Measurements from ENCODE around the gene KCNK13.

The KCNK13 gene

DNA sequence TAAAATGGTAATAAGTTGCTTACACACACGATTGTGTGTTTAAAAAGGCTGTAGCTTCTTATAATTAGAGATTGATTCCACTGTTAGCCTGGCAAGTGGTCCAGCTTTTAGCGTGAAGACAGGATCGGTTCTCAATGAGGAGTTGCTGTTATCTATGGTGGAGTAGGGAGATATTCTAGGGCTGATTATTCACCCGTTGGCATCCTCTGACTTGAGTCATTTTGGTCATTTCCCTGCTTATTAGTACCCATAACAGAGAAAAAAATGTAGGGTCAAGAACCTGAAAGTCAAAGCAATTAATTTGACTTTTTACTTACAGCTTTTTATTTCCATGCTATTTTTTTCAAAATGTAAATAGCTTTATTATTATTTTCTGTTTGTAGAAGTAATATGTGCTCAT lies 76.0 kb downstream of the KCNK13 start:
- DNase-seq = no peak

DNA sequence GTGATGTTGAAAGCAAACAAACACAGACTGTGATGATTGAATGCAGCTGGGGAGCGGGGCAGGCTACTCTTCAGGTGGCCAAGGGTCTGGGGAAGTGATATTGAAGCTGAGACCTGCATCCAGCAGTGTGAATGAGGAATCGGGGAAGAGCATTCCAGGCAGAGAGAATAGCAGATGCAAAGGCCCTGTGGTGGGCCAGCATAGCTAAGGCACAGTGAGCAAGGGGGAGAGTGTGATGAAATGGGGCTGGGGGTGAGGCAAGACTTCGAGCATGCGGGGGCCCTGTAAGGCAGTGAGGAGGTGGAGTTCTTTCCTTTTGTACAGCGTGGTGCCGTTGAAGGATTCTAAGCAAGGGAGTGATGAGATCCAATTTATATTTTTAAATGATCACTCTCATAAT lies 77.4 kb downstream of the KCNK13 start:
- DNase-seq = no peak

DNA sequence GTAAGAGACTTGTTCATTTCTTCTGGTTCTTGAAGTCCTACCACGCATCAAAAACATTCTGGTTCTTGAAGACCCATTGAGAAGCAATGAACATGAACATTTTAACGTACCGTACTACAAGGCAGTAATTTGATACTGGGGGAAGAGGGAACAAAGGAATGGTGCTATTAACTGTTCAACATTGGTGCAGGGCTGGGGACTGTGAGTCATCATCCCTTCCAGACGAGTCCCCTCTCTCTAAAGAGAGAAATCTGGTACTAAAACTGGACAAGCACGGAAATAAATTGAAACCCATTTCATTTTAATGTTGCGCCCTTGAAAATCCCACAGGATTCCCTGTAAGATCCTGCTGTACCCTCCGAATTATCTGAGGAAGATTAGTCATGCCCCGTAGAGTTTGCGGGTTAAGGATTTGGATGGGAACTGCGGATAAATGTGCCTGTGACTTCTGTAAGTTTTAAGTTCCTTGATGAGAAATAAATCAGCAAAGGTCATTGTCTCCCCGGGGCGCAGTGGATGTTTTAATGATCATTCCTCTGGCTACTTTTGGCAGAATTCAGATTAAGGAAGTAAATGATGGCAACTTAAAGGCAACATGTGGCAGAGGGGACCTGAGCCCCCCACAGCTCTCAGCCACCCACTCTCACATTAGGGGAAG lies 78.6 kb downstream of the KCNK13 start:
- DNase-seq = no peak

DNA sequence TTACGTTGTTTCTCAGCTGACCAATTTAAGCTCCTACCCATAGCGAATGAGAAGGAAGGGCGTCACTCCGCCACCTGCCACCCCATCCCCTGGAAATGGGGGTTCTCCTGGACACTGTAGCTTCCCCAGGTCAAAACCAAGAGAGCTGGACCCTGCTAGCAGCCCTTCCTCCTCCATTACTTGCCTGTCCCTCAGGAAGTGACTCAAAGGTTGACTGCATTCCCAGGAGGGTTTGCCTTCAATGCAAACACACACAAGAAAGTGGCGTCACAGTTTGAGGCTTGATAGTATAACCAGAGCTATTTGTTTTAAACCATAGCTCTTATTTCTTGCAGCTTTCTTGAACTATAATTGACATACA lies 79.1 kb downstream of the KCNK13 start:
- no peak for DNase-seq

DNA sequence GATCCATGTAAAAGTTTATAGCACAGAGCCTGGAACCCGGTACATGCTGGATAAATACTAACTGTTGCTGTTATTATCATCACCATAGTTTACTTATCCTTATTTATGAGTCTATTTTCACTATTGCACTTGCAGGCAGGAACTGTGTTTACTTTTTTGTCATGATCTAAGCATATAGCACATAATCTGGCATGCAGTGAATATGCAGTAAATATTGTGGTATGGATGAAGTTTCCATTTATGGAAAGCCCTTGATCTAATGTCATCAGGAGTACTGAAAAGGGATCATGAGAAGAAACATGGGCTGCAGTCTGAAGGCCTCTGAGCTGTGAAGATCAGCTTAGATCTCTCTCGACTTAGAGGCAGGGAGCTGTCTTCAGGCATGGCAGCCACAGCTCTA lies 91.6 kb downstream of the KCNK13 start:
- no peak for DNase-seq

DNA sequence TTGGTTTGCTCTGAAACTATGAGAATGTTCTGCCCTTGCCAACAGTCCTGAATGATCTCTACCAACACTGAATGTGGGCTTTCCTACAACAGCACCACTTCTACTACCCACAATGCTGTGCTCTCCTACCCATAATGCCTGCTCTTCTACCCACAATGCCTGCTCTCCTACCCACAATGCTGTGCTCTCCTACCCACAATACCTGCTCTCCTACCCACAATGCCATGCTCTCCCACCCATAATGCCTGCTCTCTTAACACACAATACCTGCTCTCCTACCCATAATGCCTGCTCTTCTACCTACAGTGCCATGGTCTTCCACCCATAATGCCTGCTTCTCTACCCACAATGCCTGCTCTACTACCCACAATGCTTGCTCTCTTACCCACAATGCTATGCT lies 92.3 kb downstream of the KCNK13 start:
- no peak for DNase-seq

DNA sequence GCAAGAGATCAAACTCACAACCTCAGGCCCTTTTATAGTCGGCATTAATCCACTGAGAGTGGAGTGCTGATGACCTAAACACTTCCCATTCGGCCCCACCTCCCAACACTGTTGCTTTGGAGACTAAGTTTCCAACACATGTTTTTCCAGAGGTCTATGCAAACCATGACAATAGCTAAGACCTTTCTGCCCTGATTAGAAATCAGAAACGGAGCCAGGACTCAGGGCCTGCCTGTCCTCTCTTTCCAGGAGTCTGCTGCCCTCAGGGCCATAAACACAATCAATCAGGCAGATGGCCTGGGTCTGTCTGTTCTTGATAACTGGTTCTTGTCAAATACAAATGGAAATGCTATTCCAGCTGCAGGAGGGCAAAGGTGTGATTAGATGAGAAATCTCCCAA lies 97.4 kb downstream of the KCNK13 start:
- DNase-seq = no peak

DNA sequence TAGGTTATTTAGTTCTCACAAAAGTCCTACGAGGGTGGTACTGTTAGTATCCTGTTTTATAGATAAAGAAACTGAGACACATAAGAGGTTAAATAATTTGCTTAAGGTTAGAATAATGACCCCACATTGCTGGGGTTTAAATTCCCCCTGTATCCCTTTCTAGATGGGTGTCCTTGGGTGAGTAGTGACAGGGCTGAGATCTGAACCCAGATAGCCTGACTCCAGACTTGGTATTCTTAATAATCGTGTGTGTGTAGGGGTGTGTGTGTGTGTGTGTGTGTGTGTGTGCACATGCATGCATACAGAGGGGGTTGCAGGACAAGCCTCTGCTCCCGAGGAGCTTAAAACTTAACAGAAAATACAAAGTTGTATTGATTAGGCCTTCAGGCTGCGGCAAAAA lies 97.9 kb downstream of the KCNK13 start:
- no peak for DNase-seq

DNA sequence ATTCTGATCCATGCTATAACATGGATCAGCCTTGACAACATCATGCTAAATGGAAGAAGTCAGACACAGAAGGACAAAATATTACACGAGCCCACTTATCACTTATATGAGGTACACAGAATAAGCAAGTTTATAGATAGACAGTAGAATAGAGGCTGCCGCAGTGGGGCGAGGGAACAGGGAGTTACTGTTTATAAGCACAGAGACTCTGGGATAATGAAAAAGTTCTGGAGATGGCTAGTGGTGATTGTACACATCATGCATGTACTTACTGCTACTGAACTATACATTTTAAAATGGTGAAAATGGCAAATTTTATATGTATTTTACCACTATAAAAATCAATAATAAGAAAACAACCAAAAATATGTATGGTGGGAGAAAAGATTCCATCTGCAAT lies 99.3 kb downstream of the KCNK13 start:
- no peak for DNase-seq

DNA sequence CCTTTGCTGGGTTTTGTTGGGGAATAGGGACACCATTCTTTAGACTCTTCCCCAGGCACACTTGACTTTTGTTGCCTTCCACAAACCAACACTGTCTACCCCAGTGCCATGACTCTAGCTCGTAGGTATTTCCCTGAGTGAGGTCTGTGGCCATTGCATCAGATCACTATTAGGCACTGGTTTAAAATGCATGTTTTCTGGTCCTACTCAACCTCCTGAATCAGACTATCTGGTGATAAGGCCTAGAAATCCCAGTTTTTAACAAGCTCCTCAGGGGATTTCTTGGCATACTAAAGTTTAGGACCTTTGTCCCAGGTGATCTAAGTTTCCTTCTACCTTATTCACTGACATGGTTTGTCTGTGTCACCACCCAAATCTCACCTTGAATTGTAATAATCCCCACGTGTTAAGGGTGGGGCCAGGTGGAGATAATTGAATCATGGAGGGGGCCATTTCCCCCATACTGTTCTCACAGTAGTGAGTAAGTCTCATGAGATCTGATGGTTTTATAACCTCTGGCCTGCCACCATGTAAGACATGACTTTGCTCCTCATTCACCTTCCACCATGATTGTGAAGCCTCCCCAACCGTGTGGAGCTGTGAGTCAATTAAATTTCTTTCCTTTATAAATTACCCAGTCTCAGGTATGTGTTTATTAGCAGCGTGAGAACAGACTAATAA lies 106.8 kb downstream of the KCNK13 start:
- DNase-seq = no peak

DNA sequence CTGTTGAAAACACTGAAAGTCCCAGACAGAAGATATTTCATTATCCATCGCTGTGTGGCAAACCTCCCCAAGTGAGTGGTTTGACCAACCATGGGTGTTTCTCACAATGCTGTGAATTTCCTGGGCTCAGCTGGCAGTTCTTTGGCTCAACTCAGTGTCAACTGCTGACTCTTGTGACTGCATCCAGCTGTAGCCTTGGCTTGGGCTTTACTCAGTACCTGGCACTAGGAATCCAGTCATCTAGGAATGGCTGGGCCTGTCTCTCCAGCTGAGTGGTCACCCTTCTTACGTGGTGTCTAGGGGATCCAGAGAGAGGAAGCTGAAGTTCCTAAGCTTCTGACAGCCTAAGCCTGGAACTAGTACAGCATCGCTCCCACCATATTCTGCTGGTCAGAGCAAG lies 113.8 kb downstream of the KCNK13 start:
- no peak for DNase-seq

DNA sequence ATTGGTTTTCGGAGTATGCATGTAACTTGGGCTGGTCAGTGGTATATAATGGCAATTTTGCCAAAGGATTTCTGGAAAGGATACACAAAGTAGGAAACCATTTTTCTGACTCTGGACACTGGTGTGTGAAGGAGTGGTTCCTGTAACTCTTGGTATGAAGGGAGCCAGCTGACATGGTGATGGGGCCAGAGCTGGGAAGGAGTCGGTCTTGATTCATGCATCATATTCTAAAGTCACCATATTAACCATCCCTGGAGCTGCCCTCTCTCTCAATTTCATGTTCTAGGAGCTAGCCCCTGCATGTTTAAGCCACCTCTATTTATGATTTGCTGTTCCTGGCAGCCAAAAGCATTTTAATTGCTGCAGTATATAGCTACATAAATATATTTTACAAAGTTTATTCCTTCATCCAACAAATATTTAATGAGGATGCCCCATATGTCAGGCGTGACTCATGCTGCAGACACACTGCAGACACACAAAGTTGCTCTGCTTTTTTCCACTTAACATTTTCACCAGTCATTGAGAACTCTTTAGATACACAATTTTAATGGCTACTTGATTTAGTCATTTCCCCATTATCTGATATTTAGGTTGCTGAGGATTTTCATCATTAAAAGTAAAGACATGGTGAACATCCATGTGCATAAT lies 115.9 kb downstream of the KCNK13 start:
- no peak for DNase-seq

DNA sequence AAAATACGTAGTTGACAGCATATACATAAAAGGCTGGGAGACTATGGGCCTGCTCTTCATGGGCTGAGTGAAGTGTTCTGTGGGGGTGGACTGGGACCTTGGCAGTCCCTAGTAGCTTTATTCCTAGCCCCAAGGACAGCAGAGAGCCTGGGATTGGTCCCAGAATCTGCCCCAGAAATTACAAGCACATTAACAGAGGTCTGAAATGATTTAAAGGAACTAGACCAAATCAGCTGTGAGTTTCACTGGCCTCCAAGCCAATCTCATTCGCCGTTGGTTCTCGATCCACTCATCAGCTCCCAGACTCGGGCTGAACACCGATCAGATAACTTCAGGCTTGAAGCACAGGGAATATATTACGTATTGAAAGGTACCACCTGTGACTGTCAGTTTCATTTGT lies 117.6 kb downstream of the KCNK13 start:
- no peak for DNase-seq

DNA sequence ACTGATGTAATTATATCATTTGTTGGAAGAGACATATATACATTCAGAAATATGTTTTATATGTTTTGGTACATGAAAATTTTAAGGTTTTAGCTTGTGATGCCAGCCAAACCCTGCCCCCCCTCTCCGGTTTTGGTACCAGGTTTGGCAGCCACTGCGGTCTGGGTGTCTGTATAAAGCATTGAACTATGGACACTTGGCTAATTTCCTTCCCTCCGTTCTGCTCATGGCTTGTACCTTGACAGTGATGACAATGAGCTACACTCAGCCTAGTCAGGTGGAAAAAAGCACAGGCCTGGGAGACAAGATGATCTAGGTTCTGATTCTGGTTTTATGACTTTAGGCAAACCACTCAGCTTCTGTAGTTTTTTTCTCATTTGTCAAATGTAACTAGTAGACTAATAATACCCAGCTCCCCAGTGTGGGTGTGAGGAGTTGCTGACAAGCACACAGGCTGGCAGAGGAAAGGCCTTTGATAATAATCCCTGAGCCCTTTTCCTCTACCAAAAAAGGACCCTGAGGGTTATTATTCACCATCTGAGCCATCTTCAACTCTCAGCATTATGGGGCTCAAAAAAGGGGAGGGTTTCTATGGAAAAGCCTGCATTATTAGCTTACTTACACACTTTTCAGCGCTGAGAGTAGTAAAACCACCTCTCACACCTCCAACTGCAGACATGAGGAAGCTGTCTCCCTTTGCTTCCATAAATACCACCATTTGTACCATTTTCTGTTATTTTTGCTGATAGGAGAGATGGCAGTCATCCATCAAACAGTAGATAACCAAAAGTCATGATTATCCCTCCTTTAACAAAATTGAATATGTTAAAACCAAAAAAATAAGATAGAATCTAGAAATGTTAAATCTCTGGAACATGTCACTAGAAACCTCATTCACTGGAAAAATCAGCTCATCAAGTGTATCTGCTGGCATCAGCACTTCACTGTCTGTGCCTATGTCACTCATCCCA lies 118.3 kb downstream of the KCNK13 start:
- no peak for DNase-seq

DNA sequence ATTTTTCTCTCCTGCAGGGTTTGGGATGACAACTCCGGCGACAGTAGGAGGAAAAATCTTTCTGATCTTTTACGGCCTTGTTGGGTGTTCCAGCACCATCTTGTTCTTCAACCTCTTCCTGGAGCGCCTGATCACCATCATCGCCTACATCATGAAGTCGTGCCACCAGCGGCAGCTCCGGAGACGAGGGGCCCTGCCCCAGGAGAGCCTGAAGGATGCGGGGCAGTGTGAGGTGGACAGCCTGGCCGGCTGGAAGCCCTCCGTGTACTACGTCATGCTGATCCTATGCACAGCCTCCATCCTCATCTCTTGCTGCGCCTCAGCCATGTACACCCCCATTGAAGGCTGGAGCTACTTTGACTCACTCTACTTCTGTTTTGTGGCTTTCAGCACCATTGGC lies 122.3 kb downstream of the KCNK13 start:
- DNase-seq = no peak

DNA sequence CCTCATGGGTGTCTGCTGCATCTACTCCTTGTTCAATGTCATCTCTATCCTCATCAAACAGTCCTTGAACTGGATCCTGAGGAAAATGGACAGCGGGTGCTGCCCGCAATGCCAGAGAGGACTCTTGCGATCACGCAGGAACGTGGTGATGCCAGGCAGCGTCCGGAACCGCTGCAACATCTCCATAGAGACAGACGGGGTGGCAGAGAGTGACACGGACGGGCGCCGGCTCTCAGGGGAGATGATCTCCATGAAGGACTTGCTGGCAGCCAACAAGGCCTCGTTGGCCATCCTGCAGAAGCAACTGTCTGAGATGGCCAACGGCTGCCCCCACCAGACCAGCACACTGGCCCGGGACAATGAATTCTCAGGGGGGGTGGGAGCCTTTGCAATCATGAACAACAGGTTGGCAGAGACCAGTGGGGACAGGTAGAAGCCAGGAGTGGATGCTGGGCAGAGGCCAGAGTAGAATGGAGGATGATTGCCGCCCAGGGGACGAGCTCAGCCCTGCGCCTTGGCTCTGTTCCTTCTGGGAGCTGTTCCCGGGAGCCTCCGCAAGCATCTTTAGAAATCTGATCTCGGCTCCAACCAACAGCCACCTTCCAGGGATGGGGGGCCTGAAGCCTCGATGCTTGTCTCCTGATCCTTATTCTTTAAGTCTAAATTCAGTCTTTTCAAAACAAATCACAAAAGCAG lies 122.9 kb downstream of the KCNK13 start:
- no peak for DNase-seq

DNA sequence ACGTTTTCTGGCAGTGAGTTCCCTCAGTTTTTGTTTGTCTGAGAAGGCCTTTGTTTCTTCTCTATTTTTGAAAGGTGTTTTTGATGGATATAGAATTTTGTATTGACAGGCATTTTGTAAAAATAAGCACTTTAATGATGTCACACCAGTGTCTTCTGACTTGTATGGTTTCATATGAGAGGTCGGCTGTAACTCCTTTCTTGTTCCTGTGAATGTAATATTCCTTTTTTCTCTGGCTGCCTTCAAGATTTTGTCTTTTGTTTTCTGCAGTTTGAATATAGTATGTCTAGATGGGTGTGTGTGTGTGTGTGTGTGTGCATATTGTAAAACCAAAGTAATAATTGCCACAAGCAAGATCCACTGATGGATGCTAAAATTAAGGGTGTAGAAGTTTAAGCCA lies 126.8 kb downstream of the KCNK13 start:
- DNase-seq = no peak

DNA sequence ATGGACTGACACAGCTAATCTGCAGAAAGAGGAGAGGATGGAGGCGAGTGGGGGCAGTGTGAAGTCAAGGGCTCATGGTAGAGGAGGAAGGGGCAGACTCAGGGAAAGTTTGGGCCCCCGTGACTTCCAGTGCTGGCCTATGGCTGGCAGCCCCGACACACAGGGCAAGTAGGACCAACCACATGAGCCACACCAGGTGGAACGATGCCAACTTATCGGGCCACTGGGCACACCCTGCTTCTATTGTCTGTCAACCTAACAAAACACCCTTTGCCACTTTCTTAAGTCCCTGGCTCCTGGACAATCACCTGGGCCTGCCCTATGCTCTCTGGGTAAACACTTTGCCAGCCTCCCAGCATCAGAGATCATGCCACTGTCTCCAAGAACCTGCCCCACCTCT lies 129.4 kb downstream of the KCNK13 start:
- no peak for DNase-seq

DNA sequence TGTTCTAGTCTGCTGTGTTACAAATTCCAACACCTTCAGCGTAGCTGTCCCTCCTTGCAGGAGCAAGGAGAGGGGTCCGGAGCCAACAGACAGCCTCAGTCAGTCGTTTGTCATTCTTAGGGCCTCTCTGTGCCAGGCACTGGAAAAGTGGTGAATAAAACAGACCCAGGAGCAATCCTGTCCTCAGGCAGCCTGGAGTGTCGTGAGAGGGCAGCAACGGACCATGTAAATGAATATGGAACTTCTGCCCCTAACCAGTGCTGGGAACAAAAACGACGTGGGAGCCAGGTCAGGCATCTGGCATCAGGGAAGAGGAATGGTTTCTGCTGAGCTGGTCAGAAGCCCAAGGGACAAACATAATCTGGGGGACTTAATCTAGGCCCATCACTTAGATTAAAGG lies 129.8 kb downstream of the KCNK13 start:
- DNase-seq = no peak

DNA sequence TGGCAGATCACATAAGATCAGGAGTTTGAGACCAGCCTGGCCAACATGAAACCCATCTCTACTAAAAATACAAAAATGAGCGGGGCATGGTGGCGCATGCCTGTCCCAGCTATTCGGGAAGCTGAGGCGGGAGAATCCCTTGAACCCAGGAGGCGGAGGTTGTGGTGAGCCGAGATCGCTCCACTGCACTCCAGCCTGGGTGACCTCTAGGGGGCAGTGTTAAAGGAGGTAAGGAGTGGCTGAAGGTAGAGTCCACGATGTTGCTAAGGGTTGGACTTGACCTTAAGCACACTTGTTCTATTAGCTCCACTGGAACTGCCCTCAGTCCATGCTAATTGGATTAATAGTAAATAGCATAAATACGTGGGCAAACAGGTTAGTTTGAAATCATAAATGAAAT lies 132.1 kb downstream of the KCNK13 start:
- DNase-seq = peak in 1 of 5 experiments; percentile 4

DNA sequence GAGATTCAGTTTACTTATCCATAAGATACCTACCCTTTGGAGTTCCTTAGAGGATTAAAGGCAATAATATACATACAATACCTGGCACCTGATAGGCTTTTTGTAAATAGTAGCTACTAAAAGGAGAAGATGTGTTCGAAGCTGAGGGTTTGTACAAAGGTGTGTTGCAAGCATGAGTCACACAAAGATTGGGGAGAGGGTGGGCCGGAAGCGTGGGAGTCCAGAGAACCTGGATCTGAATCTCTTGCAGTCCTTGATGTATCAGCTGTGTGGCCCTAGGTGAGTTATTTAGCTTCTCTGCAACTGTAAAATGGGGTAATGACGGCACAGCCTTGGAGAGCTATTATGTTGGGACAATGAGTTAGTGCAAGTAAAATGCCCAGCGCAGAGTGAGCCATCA lies 132.9 kb downstream of the KCNK13 start:
- DNase-seq = no peak

DNA sequence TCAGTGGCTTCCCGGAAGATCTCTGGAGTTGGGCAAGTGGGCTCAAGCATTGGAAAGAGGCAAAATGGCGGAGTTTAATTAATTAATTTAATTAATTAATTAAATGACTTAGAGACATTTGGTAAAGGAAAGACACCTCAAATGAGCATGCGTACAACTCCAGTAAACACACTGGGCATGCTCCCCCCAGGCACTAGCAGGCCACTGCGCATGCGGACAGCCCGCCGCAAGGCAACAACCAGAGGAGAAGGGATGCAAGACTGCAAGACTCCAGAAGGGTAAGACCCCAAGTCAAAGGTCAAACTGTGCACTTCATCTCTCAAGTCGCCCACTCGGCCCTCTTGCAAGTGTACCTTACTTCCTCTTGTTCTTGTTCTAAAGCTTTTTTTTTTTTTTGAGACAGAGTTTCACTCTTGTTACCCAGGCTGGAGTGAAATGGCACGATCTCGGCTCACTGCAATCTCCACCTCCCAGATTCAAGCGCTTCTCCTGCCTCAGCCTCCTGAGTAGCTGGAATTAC lies 136.8 kb downstream of the KCNK13 start:
- no peak for DNase-seq

Data from T-helper 2 cell (primary cell).